ENCODE measurements around the gene RPS6KA6. TPM values are rescaled to one million over a fixed set of nuclear protein-coding genes. Genes with fewer than 3 reads are reported as not detected.

The RPS6KA6 gene
- not detected for polyA plus RNA-seq (2012; ENCODE audit: insufficient read depth, insufficient read length)

- DNase-seq (ENCODE audit: low read depth, low spot score), result no peak
- no peak within 1 kb of the TSS for H3K4me3 ChIP-seq (ENCODE audit: low read length)
Measured at GRCh38 chrX:84187533-84188319, at the start of gene RPS6KA6. TSS of gene RPS6KA6 (minus strand) at chrX:84188199. CDS start at chrX:84187899, 300 bp downstream.

- no peak for DNase-seq (ENCODE audit: low read depth, low spot score)
- no peak overlapping the region for H3K4me3 ChIP-seq (ENCODE audit: low read length)
Measured at GRCh38 chrX:84224741-84225140, 36.7 kb upstream of the RPS6KA6 start.

GRCh38 chrX:84223261-84223660 is 35.3 kb upstream of the RPS6KA6 start:
- H3K4me3 ChIP-seq (ENCODE audit: low read length), result no peak overlapping the region
- DNase-seq (ENCODE audit: low read depth, low spot score), result no peak

DNA sequence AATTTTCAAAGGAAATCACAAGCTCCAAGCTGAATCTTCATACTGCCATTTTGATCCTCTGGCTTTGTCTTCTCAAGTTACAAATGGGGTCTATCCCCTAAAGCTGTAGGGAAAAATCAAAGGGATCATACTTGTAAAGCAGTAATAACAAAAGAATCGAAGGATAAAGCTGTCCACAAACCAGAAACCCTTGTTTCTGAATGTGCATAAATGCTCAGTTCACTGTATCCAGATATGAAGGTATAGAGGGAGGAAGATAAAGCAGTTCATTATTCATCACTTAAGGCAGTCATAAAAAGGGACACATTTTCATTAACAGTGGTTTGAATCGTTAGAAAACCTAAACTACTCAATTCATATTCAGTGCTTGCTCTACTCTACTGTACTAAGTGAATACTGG is 33.2 kb upstream of the RPS6KA6 start:
- H3K4me3 ChIP-seq (ENCODE audit: low read length), result no peak overlapping the region
- no peak for DNase-seq (ENCODE audit: low read depth, low spot score)

- DNase-seq (ENCODE audit: low read depth, low spot score), result no peak
- H3K4me3 ChIP-seq (ENCODE audit: low read length), result no peak overlapping the region
Measured at GRCh38 chrX:84219551-84219950, 31.6 kb upstream of the RPS6KA6 start.

- H3K4me3 ChIP-seq (ENCODE audit: low read length), result no peak overlapping the region
- no peak for DNase-seq (ENCODE audit: low read depth, low spot score)
Measured at GRCh38 chrX:84218726-84219125, 30.7 kb upstream of the RPS6KA6 start.

DNA sequence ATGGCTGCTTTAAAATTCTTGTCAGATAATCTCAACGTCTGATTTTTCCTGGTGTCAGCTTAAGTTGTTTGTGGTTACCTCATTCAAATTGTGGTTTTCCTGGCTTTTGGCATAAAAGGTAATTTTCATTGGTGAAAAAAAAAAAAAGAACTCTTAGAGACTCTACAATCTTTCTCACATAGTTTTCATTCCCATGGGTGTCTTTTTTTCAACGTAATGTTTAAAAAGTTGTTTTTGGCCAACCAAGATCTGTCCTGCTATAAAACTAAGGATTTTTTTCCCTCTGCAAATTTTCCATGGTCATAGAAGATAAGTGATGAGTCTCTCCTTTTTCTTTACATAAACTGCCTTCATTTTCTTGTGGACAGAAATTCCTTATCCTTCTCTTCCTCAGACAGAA is 28.9 kb upstream of the RPS6KA6 start:
- DNase-seq (ENCODE audit: low read depth, low spot score), result peak; percentile 7
- H3K4me3 ChIP-seq (ENCODE audit: low read length), result no peak overlapping the region

DNA sequence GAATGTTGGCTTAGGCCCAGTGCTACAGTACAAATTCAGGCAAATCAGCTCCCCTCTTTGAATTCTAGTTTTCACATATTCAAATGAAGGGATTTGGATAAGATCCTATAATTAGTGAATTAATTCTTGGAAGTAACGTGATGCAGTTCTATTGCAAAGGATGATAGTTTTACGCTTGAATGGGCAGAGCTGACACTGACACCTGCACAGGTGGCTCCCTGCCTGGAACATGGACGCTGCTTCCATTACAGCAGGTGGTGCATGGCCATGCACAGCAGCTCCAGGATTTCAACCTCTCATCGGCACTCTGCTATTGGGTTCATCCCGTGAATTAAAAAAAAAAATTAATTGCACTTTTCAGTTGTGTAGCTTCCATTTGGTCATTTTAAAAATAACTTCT is 28.4 kb upstream of the RPS6KA6 start:
- no peak overlapping the region for H3K4me3 ChIP-seq (ENCODE audit: low read length)
- DNase-seq (ENCODE audit: low read depth, low spot score), result no peak

GRCh38 chrX:84205276-84205675 is 17.3 kb upstream of the RPS6KA6 start:
- no peak for DNase-seq (ENCODE audit: low read depth, low spot score)
- no peak overlapping the region for H3K4me3 ChIP-seq (ENCODE audit: low read length)

- H3K4me3 ChIP-seq (ENCODE audit: low read length), result no peak overlapping the region
- DNase-seq (ENCODE audit: low read depth, low spot score), result no peak
Measured at GRCh38 chrX:84199688-84200087, 11.7 kb upstream of the RPS6KA6 start.

DNA sequence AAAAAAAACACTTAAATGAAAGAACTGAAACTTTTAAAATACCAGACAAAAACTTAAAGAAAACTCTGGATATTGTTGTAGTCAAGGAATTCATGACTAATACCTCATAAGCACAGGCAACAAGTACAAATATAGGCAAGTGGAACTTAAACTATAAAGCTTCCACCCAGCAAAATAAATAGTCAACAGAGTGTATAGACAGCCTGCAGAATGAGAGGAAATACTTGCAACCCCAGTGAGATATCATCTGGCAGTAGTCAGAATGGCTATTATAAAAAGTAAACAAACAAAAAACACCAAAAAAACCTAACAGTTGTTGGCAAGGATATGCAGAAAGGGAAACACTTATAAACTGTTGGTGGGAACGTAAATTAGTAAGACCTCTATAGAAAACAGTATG is 9.6 kb upstream of the RPS6KA6 start:
- DNase-seq (ENCODE audit: low read depth, low spot score), result no peak
- no peak overlapping the region for H3K4me3 ChIP-seq (ENCODE audit: low read length)

- no peak overlapping the region for H3K4me3 ChIP-seq (ENCODE audit: low read length)
- no peak for DNase-seq (ENCODE audit: low read depth, low spot score)
Measured at GRCh38 chrX:84192006-84192405, 4.0 kb upstream of the RPS6KA6 start.

DNA sequence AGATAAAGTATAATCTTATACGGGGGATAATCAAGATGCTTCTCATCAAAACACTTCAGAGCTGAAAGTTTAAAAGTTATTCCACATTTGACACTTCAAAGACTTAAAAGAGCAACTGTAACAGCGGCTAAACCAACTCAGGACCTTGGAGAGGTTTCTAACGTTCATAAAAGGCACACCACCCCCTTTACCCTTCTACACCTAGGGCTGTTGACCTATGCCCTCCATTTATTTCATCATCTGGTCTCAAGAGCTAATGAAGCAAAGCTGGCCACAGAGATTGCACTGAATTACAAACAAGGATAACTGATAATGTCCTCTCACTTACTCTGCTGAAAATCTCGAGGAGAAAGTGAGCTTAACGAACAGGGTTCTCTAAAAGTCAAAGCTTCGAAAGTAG is 1.1 kb upstream of the RPS6KA6 start:
- H3K4me3 ChIP-seq (ENCODE audit: low read length), result no peak overlapping the region
- DNase-seq (ENCODE audit: low read depth, low spot score), result no peak

DNA sequence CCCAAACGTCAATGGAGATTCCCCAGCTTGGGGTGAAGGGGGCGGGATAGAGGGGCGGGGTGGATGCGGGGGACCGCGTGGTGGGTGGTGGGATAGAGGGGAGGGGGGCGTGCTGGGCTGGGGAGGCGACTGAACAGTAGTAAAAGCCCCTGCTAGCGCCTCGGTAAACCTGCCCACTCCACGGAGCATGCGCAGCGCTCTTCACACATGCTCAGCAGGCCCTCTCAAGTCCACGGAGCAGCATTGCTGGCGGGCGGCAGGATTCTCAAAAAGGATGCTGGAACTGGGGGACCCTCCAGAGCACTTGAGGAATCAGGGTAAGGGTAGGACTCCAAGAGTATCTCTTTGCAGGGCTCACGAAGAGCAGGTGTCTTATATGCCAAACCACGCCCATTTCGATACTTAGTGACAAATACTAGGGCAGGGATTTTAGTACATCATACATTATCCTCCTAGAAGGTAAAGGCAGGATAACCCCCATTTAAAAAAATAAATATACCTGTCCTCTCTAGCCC is 378 bp upstream of the RPS6KA6 start:
- no peak for DNase-seq (ENCODE audit: low read depth, low spot score)
- no peak overlapping the region for H3K4me3 ChIP-seq (ENCODE audit: low read length)

DNA sequence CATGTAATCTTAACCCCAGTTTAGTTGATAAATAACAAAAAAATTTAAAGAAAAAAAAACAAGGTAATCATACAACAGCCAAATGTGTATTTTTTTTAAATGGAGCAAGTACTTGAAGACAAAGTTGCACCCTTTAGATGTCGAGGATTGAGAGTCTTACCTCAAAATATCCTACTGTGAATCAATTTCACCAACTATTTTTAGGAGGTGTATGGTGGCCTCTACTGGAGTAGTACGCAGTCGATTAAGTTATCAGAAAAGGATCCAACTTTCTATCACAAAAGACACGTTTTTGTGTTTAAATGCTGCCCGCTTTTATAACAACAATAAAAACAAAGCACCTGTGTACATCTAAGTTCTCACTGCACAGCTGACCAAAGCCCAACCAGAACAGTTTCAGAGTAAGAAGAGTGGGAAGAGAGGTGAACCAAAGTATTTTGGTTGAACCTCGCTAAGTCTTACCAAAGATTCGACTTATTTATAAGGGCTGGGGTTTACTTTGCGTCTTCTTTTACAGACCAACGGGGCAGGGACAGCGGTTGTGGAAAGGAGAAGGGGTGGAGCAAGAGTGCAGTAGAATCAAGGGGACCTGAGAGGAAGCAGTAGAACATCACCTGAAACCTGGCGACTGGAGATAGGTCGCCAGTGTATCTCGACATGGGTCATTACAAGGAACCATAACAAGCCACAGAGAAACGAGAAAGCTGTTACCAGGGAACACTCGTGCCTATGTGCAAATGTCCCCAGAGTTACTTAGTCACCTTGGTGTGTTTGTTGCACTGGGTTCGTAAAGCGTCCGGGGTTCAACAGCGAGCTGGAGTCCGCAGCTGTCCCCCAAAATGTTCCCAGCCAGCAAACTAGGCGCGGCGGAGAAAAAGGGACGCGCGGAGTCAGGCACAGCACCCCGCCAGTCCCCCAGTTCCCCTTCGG is 1.1 kb downstream of the RPS6KA6 start:
- DNase-seq (ENCODE audit: low read depth, low spot score), result no peak
- H3K4me3 ChIP-seq (ENCODE audit: low read length), result no peak overlapping the region

DNA sequence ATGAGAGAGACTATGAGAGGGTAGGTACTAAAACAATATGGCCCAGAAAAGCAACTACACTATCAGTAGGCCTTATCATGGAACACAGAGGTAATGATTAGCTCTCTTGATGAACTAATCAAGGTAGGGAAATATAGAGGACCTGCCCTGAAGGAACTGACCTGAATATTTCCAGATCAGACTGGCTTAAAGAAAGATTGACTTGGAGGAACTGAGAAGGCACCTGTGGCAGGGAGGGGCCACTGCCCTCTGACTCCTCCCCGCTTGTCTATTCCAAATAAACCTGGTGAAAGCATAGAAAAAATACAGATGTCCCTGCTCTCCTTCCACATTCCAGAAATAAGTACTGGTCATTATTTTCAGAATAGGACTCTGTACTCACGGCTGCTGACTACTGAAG is 5.5 kb downstream of the RPS6KA6 start:
- H3K4me3 ChIP-seq (ENCODE audit: low read length), result no peak overlapping the region
- DNase-seq (ENCODE audit: low read depth, low spot score), result no peak

DNA sequence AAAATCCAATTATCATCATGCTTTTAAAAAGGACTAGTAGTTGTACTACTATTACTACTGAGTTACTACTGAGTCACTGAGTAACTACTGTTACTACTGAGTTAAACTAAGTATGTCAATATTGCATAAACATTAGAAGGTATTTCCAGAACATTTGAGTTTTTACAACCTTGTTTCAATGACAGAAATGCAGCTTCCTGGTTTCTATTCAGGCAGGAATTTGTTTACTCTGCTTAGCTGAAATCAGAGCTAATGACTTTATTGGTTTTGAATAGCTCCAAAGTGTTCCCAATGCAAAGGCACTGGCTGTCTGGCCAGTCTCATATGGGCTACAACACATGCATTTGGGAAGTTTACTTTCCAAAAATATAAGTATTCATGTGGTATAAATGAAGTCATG is 12.0 kb downstream of the RPS6KA6 start:
- DNase-seq (ENCODE audit: low read depth, low spot score), result no peak
- H3K4me3 ChIP-seq (ENCODE audit: low read length), result no peak overlapping the region

DNA sequence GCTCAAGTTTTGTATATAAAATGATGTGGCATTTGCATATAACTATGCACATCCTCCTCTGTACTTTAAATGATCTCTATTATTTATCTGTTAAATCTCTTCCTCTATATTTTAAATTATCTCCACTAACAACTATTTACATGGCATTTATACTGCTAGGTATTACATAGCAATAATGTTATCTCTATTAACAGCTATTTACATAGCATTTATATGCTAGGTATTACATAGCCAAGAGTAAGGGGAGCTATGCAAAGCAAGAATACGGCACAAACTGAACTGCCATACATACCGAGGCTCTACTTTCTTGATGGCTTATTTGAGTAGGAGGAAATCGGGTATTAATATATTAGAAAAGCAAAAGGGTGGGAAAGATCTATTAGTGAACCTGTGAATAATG is 12.7 kb downstream of the RPS6KA6 start:
- H3K4me3 ChIP-seq (ENCODE audit: low read length), result no peak overlapping the region
- no peak for DNase-seq (ENCODE audit: low read depth, low spot score)

DNA sequence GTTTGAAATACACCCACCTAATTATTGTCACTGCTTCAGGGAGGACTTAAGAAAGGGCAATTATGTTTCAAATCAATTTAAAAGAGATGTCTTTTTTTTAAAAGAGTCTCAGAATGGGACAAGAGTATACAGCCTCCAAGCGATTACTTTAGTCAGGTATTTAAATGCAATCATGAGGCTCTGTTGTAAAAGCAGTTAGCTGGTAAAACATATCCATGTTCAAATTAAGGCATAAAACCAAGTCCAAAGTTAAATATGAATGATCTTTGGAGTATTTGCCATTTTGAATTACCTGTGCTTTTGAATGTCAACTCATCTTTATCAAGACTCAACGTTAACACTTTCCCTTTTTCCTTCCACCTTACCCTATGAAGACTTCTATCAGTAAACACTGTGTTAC is 13.7 kb downstream of the RPS6KA6 start:
- no peak for DNase-seq (ENCODE audit: low read depth, low spot score)
- H3K4me3 ChIP-seq (ENCODE audit: low read length), result no peak overlapping the region

DNA sequence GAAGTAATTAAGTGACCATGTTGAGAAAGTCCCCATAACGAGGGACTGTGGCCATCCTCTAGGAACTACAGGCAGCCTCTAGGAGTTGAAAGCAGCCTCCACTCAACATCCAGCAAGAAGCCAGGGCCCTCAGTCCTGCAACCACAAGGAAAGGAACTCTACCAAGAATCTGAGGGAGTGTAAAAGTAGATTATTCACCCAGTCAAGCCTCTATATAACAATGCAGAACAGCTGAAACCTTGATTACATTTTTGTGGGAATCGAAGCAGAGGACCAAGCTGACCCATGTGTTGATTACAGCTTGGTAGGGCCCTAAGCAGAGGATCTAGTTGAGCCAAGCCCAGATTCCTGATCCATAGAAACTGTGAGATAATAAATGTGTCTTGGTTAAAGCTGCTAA is 17.1 kb downstream of the RPS6KA6 start:
- DNase-seq (ENCODE audit: low read depth, low spot score), result no peak

More for the DNA sequence above, 17.1 kb downstream of the RPS6KA6 start:
- H3K4me3 ChIP-seq (ENCODE audit: low read length), result no peak overlapping the region
